Measurements from ENCODE around the gene DTNBP1.

The DTNBP1 gene

GRCh38 chr6:15517600-15517999, 145.2 kb downstream of the DTNBP1 start:
- Histone ChIP-seq H4K20me1 (ENCODE audit: control insufficient read depth, insufficient read depth, low read depth, low read length) (no peaks in the 10 kb centered on the region), H3K36me3 (ENCODE audit: control insufficient read depth, low read length) (peaks cover 18% of the 10 kb centered on the region), H3K4me2 (ENCODE audit: low read length) (no peak overlapping the region), H3F3A (ENCODE audit: control insufficient read depth, insufficient read depth) (no peaks in the 10 kb centered on the region), H3K4me1 (ENCODE audit: control insufficient read depth, low read length) (0 out of 2 replicates have a peak, but pooled peaks cover 3% of the 10 kb centered on the region), H3K4me3 (ENCODE audit: low read length) (no peak overlapping the region), H3K79me2 (ENCODE audit: control insufficient read depth, low read length) (no peaks in the 10 kb centered on the region), H3K27ac (ENCODE audit: low read depth, low read length) (no peak overlapping the region), H3K27me3 (ENCODE audit: control insufficient read depth, low read length) (no peaks in the 10 kb centered on the region), H3K9me2 (replicated peaks; ENCODE audit: control insufficient read depth, low read length) (no peaks in the 10 kb centered on the region), H3K9me3 (ENCODE audit: control insufficient read depth, insufficient read depth, low read length) (no peaks in the 10 kb centered on the region)
- TF ChIP-seq EZH2phosphoT487 (IDR thresholded peaks at IDR 0.05; ENCODE audit: borderline replicate concordance, low read length) (no peak), CTCF (IDR thresholded peaks at IDR 0.05; ENCODE audit: low read depth, low read length, poor library complexity, severe bottlenecking) (no peak)

DNA sequence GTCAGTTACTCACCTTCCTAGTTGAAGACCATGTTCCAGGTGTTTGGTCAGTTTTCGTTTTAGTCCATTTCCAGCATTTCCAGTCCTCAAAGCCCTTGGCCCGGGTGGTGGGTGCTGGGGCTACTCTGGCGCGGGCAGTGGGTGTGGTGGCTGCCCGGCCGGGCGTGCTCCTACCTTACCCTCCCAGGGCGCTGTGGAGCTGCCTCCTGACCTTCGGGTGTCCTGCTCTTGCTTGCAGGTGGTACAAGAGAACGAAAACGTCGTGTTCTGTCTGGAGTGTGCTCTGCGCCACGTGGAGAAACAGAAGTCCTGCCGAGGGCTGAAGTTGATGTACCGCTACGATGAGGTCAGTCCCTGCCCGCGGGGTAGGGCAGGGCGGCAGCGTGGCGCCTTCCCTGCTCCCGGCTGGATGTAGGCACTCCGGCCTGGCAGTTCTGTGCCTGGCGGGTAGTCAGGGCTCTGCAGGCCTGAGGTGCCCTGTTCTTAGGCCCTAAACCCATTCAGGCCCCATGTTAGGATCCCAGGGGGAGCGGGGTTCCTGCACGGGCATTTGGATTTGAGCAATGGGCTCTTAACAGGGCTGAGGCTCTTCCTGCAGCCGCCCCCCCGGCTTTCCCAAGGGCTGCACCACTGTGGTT, 145.8 kb downstream of the DTNBP1 start:
- Histone ChIP-seq H3K4me3 (ENCODE audit: low read length) (no peak overlapping the region), H4K20me1 (ENCODE audit: control insufficient read depth, insufficient read depth, low read depth, low read length) (no peaks in the 10 kb centered on the region), H3K4me2 (ENCODE audit: low read length) (no peak overlapping the region), H3K36me3 (ENCODE audit: control insufficient read depth, low read length) (peaks cover 12% of the 10 kb centered on the region), H3K27ac (ENCODE audit: low read depth, low read length) (no peak overlapping the region), H3K4me1 (ENCODE audit: control insufficient read depth, low read length) (0 out of 2 replicates have a peak, but pooled peaks cover 3% of the 10 kb centered on the region), H3K9me3 (ENCODE audit: control insufficient read depth, insufficient read depth, low read length) (no peaks in the 10 kb centered on the region), H3K27me3 (ENCODE audit: control insufficient read depth, low read length) (no peaks in the 10 kb centered on the region), H3K79me2 (ENCODE audit: control insufficient read depth, low read length) (no peaks in the 10 kb centered on the region), H3F3A (ENCODE audit: control insufficient read depth, insufficient read depth) (no peaks in the 10 kb centered on the region), H3K9me2 (replicated peaks; ENCODE audit: control insufficient read depth, low read length) (no peaks in the 10 kb centered on the region)
- TF ChIP-seq EZH2phosphoT487 (IDR thresholded peaks at IDR 0.05; ENCODE audit: borderline replicate concordance, low read length) (no peak), CTCF (IDR thresholded peaks at IDR 0.05; ENCODE audit: low read depth, low read length, poor library complexity, severe bottlenecking) (no peak)

GRCh38 chr6:15516378-15516777, 146.4 kb downstream of the DTNBP1 start:
- H3K27me3 ChIP-seq (ENCODE audit: control insufficient read depth, low read length): no peaks in the 10 kb centered on the region
- H3K4me1 ChIP-seq (ENCODE audit: control insufficient read depth, low read length): 0 out of 2 replicates have a peak, but pooled peaks cover 3% of the 10 kb centered on the region
- peaks cover 7% of the 10 kb centered on the region for H3K36me3 ChIP-seq (ENCODE audit: control insufficient read depth, low read length)
- no peaks in the 10 kb centered on the region for H3K9me3 ChIP-seq (ENCODE audit: control insufficient read depth, insufficient read depth, low read length)
- H3K4me2 ChIP-seq (ENCODE audit: low read length): no peak overlapping the region
- H3K4me3 ChIP-seq (ENCODE audit: low read length): no peak overlapping the region
- TF ChIP-seq EZH2phosphoT487 (IDR thresholded peaks at IDR 0.05; ENCODE audit: borderline replicate concordance, low read length): no peak
- TF ChIP-seq CTCF (IDR thresholded peaks at IDR 0.05; ENCODE audit: low read depth, low read length, poor library complexity, severe bottlenecking): no peak
- H4K20me1 ChIP-seq (ENCODE audit: control insufficient read depth, insufficient read depth, low read depth, low read length): no peaks in the 10 kb centered on the region
- H3K9me2 ChIP-seq (replicated peaks; ENCODE audit: control insufficient read depth, low read length): no peaks in the 10 kb centered on the region
- no peaks in the 10 kb centered on the region for H3F3A ChIP-seq (ENCODE audit: control insufficient read depth, insufficient read depth)
- H3K27ac ChIP-seq (ENCODE audit: low read depth, low read length): no peak overlapping the region
- H3K79me2 ChIP-seq (ENCODE audit: control insufficient read depth, low read length): no peaks in the 10 kb centered on the region
